ENCODE measurements around the gene PSMB2. TPM values are rescaled to one million over a fixed set of nuclear protein-coding genes. Genes with fewer than 3 reads are reported as not detected.

Gene PSMB2
- total RNA-seq, 1 experiment from 2014 or later = 86.0 TPM

- Histone ChIP-seq H3K27me3 (ENCODE audit: insufficient read depth, low read length) (peaks cover 56% of the 10 kb centered on the region), H4K5ac (ENCODE audit: insufficient read length, low read depth, low read length) (no peak overlapping the region), H2BK120ac (ENCODE audit: low read depth, low read length, poor library complexity, severe bottlenecking) (no peak overlapping the region), H2AK5ac (ENCODE audit: insufficient read length, low read length) (no peak overlapping the region), H3K23ac (ENCODE audit: insufficient read length, low read depth, low read length) (no peak overlapping the region), H2BK20ac (ENCODE audit: low read depth, low read length, poor library complexity, severe bottlenecking) (no peak overlapping the region), H3K14ac (ENCODE audit: insufficient read depth, low read length) (no peak overlapping the region), H2BK15ac (ENCODE audit: low read depth, low read length) (no peak overlapping the region), H3K79me1 (ENCODE audit: insufficient read depth, low read depth, low read length, poor library complexity, severe bottlenecking) (no peaks in the 10 kb centered on the region), H3K4ac (ENCODE audit: low read depth, low read length) (no peak overlapping the region), H4K20me1 (ENCODE audit: control insufficient read depth, insufficient read depth, insufficient read length) (no peaks in the 10 kb centered on the region), H4K8ac (replicated peaks; ENCODE audit: insufficient read length, low read depth, low read length) (no peak overlapping the region), H3K56ac (ENCODE audit: insufficient read length, low read depth, low read length) (no peak overlapping the region), H2BK5ac (ENCODE audit: insufficient read length, low read length) (no peak overlapping the region), H3T11ph (ENCODE audit: low read length) (no peak overlapping the region), H3K9ac (ENCODE audit: extremely low read depth, insufficient read length, low read length) (no peak overlapping the region), H2AFZ (ENCODE audit: low read length) (no peak overlapping the region), H3K18ac (ENCODE audit: insufficient read length, low read depth, low read length) (no peak overlapping the region), H3K79me2 (ENCODE audit: insufficient read depth, low read length) (no peaks in the 10 kb centered on the region), H3K9me3 (ENCODE audit: control insufficient read depth, low read depth, low read length) (no peaks in the 10 kb centered on the region), H3K27ac (ENCODE audit: insufficient read length, low read depth, low read length) (no peak overlapping the region), H3K4me2 (ENCODE audit: insufficient read depth, insufficient read length, low read length) (no peak overlapping the region), H4K91ac (ENCODE audit: insufficient read length, low read depth, low read length) (no peak overlapping the region), H2BK12ac (ENCODE audit: insufficient read length, low read depth, low read length) (no peak overlapping the region), H3K4me1 (ENCODE audit: insufficient read depth, low read length) (0 out of 2 replicates have a peak, but pooled peaks cover 2% of the 10 kb centered on the region), H3K23me2 (ENCODE audit: insufficient read length, low read depth, low read length, poor library complexity, severe bottlenecking) (peaks cover 9% of the 10 kb centered on the region)
- Mint-ChIP-seq H3K36me3 (ENCODE audit: insufficient read depth in 1 of 3, low read depth in 3 of 3) (peaks cover 4 to 6% (median 5%) of the 10 kb centered on the region in 3 experiments; a peak in 6 of 7 replicates), H3K9me3 (no peaks in the 10 kb centered on the region; a peak in 1 of 5 replicates), H3K27ac (no peak overlapping the region), H3K4me3 (no peak overlapping the region), H3K27me3 (ENCODE audit: low read depth) (peaks cover 79% of the 10 kb centered on the region), H3K4me1 (peaks cover 19 to 26% of the 10 kb centered on the region in 2 experiments)
- no peak for DNase-seq
- WGBS (ENCODE audit: extremely low coverage, insufficient read length, low lambda C conversion rate) = no CpG with 5 or more reads among the region's 8 CpGs
- no peak for TF ChIP-seq CTCF (conservative IDR thresholded peaks at IDR 0.05)
Measured at GRCh38 chr1:35571263-35571662, 70.1 kb downstream of the PSMB2 start.

Data from H9 (cell line).